ENCODE measurements around the gene FAM171A1. TPM values are rescaled to one million over a fixed set of nuclear protein-coding genes. Genes with fewer than 3 reads are reported as not detected.

FAM171A1 gene
- total and polyA plus RNA-seq, 2 donors (not counting 1 experiment from before 2014, with no cell fraction given), result 8.8 to 10.3 TPM

- Histone ChIP-seq H3K4me1 (ENCODE audit: control insufficient read depth, extremely low read depth, insufficient read depth, low read length) (no peaks in the 10 kb centered on the region), H3K9me3 (ENCODE audit: control insufficient read depth, insufficient read depth, low read depth, low read length) (no peaks in the 10 kb centered on the region), H4K20me1 (ENCODE audit: control insufficient read depth, extremely low read depth, insufficient read depth, low read length) (no peaks in the 10 kb centered on the region), H3K4me2 (ENCODE audit: extremely low read depth, insufficient read depth, low read length) (no peak overlapping the region), H3K4me3 (replicated peaks in 1 of 4; ENCODE audit: control extremely low read depth in 1 of 4, insufficient read depth in 1 of 4, low read depth in 3 of 4, low read length in 4 of 4) (no peak overlapping the region), H3K27me3 (ENCODE audit: control insufficient read depth, insufficient read depth, low read length) (peaks cover 4% of the 10 kb centered on the region), H2AFZ (ENCODE audit: low read length) (no peak overlapping the region), H3K79me2 (ENCODE audit: control insufficient read depth, insufficient read depth, low read length) (no peaks in the 10 kb centered on the region), H3K9ac (ENCODE audit: insufficient read depth, low read length) (no peak overlapping the region), H3K27ac (ENCODE audit: insufficient read depth, low read length) (no peak overlapping the region), H3K36me3 (ENCODE audit: control insufficient read depth, insufficient read depth, low read length) (no peaks in the 10 kb centered on the region)
- DNase-seq (ENCODE audit: low read depth in 2 of 2), result no peak
- no peak for TF ChIP-seq CTCF (conservative IDR thresholded peaks at IDR 0.05 in 1 of 2, IDR thresholded peaks at IDR 0.05 in 1 of 2; ENCODE audit: low read depth in 1 of 2, low read length in 2 of 2)
- no peak for TF ChIP-seq EZH2 (IDR thresholded peaks at IDR 0.05; ENCODE audit: low read length, missing control alignments)
Observed at GRCh38 chr10:15378569-15378968, 7.5 kb upstream of the FAM171A1 start.

- Histone ChIP-seq H3K27me3 (ENCODE audit: control insufficient read depth, insufficient read depth, low read length) (peaks cover 2% of the 10 kb centered on the region), H3K9me3 (ENCODE audit: control insufficient read depth, insufficient read depth, low read depth, low read length) (no peaks in the 10 kb centered on the region), H2AFZ (ENCODE audit: low read length) (no peak overlapping the region), H3K27ac (ENCODE audit: insufficient read depth, low read length) (no peak overlapping the region), H4K20me1 (ENCODE audit: control insufficient read depth, extremely low read depth, insufficient read depth, low read length) (no peaks in the 10 kb centered on the region), H3K4me3 (replicated peaks in 1 of 4; ENCODE audit: control extremely low read depth in 1 of 4, insufficient read depth in 1 of 4, low read depth in 3 of 4, low read length in 4 of 4) (no peak overlapping the region), H3K36me3 (ENCODE audit: control insufficient read depth, insufficient read depth, low read length) (no peaks in the 10 kb centered on the region), H3K4me1 (ENCODE audit: control insufficient read depth, extremely low read depth, insufficient read depth, low read length) (no peaks in the 10 kb centered on the region), H3K9ac (ENCODE audit: insufficient read depth, low read length) (no peak overlapping the region), H3K79me2 (ENCODE audit: control insufficient read depth, insufficient read depth, low read length) (peaks cover under 1% of the 10 kb centered on the region), H3K4me2 (ENCODE audit: extremely low read depth, insufficient read depth, low read length) (no peak overlapping the region)
- no peak for TF ChIP-seq CTCF (conservative IDR thresholded peaks at IDR 0.05 in 1 of 2, IDR thresholded peaks at IDR 0.05 in 1 of 2; ENCODE audit: low read depth in 1 of 2, low read length in 2 of 2)
- no peak for TF ChIP-seq EZH2 (IDR thresholded peaks at IDR 0.05; ENCODE audit: low read length, missing control alignments)
- DNase-seq (ENCODE audit: low read depth in 2 of 2), result peak in 1 of 2 donors; percentile 18
Observed at GRCh38 chr10:15374566-15374965, 3.5 kb upstream of the FAM171A1 start.

- Histone ChIP-seq H3K27me3 (ENCODE audit: control insufficient read depth, insufficient read depth, low read length) (peaks cover under 1% of the 10 kb centered on the region), H3K79me2 (ENCODE audit: control insufficient read depth, insufficient read depth, low read length) (peaks cover 2% of the 10 kb centered on the region), H3K4me2 (ENCODE audit: extremely low read depth, insufficient read depth, low read length) (no peak overlapping the region), H3K4me3 (replicated peaks in 1 of 4; ENCODE audit: control extremely low read depth in 1 of 4, insufficient read depth in 1 of 4, low read depth in 3 of 4, low read length in 4 of 4) (no peak overlapping the region), H3K4me1 (ENCODE audit: control insufficient read depth, extremely low read depth, insufficient read depth, low read length) (no peaks in the 10 kb centered on the region), H3K9ac (ENCODE audit: insufficient read depth, low read length) (no peak overlapping the region), H4K20me1 (ENCODE audit: control insufficient read depth, extremely low read depth, insufficient read depth, low read length) (no peaks in the 10 kb centered on the region), H3K36me3 (ENCODE audit: control insufficient read depth, insufficient read depth, low read length) (no peaks in the 10 kb centered on the region), H2AFZ (ENCODE audit: low read length) (no peak overlapping the region), H3K9me3 (ENCODE audit: control insufficient read depth, insufficient read depth, low read depth, low read length) (no peaks in the 10 kb centered on the region), H3K27ac (ENCODE audit: insufficient read depth, low read length) (no peak overlapping the region)
- DNase-seq (ENCODE audit: low read depth in 2 of 2), result no peak
- TF ChIP-seq CTCF (conservative IDR thresholded peaks at IDR 0.05 in 1 of 2, IDR thresholded peaks at IDR 0.05 in 1 of 2; ENCODE audit: low read depth in 1 of 2, low read length in 2 of 2) (no peak), EZH2 (IDR thresholded peaks at IDR 0.05; ENCODE audit: low read length, missing control alignments) (no peak)
Observed at GRCh38 chr10:15374156-15374555, 3.1 kb upstream of the FAM171A1 start.

Measured in fibroblast of lung (primary cell).